GM12865 (cell line): ENCODE data around the gene LIAS.

Experiments
- DNase-seq: peaks from one replicate; pipeline ENCODE4 v3.0.0; 2010; ENCODE audit warnings: low read depth
- H3K4me3 ChIP-seq: 2 replicates; pipeline ENCODE4 v1.5.1; 2011; ENCODE audit warnings: mild to moderate bottlenecking, low read depth, low read length, control low read depth
- TF ChIP-seq, protein P1 (sequence below): IDR thresholded peaks from 2 replicates; pipeline ENCODE4 v1.5.1; 2011; ENCODE audit warnings: low read length, control low read depth, low read depth, inconsistent platforms; ENCODE audit not compliant: insufficient read depth; ENCODE audit errors: missing control alignments

Gene LIAS

GRCh38 chr4:39469429-39470077 lies 10.7 kb downstream of the LIAS start:
- peak; percentile 76 for DNase-seq
- no peak overlapping the region for H3K4me3 ChIP-seq
- TF ChIP-seq, protein P1, sequence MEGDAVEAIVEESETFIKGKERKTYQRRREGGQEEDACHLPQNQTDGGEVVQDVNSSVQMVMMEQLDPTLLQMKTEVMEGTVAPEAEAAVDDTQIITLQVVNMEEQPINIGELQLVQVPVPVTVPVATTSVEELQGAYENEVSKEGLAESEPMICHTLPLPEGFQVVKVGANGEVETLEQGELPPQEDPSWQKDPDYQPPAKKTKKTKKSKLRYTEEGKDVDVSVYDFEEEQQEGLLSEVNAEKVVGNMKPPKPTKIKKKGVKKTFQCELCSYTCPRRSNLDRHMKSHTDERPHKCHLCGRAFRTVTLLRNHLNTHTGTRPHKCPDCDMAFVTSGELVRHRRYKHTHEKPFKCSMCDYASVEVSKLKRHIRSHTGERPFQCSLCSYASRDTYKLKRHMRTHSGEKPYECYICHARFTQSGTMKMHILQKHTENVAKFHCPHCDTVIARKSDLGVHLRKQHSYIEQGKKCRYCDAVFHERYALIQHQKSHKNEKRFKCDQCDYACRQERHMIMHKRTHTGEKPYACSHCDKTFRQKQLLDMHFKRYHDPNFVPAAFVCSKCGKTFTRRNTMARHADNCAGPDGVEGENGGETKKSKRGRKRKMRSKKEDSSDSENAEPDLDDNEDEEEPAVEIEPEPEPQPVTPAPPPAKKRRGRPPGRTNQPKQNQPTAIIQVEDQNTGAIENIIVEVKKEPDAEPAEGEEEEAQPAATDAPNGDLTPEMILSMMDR: peak; percentile 73

- DNase-seq: no peak
- TF ChIP-seq, protein P1: no peak
- H3K4me3 ChIP-seq: no peak overlapping the region
Measured at GRCh38 chr4:39470402-39470801, 11.5 kb downstream of the LIAS start.

- TF ChIP-seq, protein P1: no peak
- no peak for DNase-seq
- H3K4me3 ChIP-seq: no peak overlapping the region
Measured at GRCh38 chr4:39472396-39472795, 13.5 kb downstream of the LIAS start.

GRCh38 chr4:39476187-39476895 lies 17.5 kb downstream of the LIAS start:
- no peak overlapping the region for H3K4me3 ChIP-seq
- DNase-seq: no peak
- TF ChIP-seq, protein P1: no peak

DNA sequence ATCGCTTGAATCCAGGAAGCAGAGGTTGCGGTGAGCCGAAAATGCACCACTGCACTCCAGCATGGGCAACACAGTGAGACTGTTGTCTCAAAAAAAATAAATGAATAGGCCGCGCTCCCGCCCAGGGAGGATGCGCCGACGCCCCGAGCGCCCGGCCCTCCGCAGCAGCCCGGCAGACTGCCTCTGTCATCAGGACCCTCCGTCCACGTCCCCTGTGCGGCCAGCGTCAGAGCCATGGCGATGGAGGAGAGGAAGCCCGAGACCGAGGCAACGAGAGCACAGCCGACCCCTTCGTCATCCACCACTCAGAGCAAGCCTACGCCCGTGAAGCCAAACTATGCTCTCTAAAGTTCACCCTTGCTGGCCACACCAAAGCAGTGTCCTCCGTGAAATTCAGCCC lies 21.4 kb downstream of the LIAS start:
- TF ChIP-seq, protein P1: no peak
- no peak overlapping the region for H3K4me3 ChIP-seq
- no peak for DNase-seq

- H3K4me3 ChIP-seq: no peak overlapping the region
- DNase-seq: no peak
- TF ChIP-seq, protein P1: no peak
Measured at GRCh38 chr4:39480902-39481695, 22.2 kb downstream of the LIAS start.
